ENCODE data around the gene NOS1AP. TPM values are rescaled to one million over a fixed set of nuclear protein-coding genes. Genes with fewer than 3 reads are reported as not detected.
"Not testable (repeated sequence)": the region's sequence is repeated elsewhere in the genome, so short reads cannot be mapped to it uniquely, and the experiment has no call there.

The NOS1AP gene
- total and polyA plus RNA-seq, 2 donors (not counting 3 experiments of a cell fraction or from before 2014, with no cell fraction given), result 1.3 to 5.4 TPM

DNA sequence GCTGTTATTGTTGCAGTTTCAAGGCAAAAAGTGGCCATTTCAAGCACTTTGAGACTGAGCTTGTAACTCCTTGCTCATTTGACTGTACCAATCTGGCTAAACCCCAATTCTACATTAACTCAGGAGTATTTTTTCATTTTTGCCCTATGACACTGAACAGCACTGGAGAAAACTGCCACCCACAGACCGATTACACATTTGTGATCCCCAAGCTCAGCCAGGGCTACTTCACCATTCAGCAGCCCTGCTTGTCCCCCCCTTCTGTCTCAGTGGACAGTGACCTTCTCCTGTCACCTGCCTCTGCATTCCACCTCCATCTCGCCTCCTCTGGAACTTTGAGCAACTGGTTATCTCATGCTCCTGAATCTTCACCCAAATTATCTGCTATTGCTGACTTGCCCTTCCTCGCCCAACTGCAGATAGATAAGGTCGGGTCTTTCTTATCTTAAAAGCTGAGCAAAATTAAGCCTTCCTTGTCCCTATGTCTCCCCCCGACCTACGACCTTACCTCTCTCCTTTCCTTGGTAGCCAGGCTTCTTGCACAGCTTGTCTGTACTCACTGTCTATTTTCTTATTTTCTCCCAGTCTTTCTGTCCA lies 281.9 kb downstream of the NOS1AP start:
- no peaks in the 10 kb centered on the region for H4K20me1 ChIP-seq (replicated peaks; ENCODE audit: control insufficient read depth, extremely low read depth, insufficient read depth, low read length)
- CTCF ChIA-PET, result interaction anchor here (0.9 kb wide), 2 partner anchors 13 to 21 kb away, joined by 3 read pairs; no protein-coding TSS in a partner anchor
- dilution Hi-C loops (cut with MboI; ENCODE audit: extremely low pct_ligation_motif_present, low sequenced_read_pairs), result no loop called here
- no peak overlapping the region for H3K9ac ChIP-seq (replicated peaks; ENCODE audit: extremely low read depth, insufficient read depth, low read length)
- intact Hi-C loops (cut with micrococcal nuclease), result loop anchor here (5.0 kb wide), 1 partner anchor 276 kb away; no protein-coding TSS in a partner anchor
- H2AFZ ChIP-seq (ENCODE audit: low read depth, low read length), result no peak overlapping the region
- no peak overlapping the region for H3K4me2 ChIP-seq (ENCODE audit: insufficient read depth, low read length)
- no peak overlapping the region for H3K27ac ChIP-seq (ENCODE audit: insufficient read depth, low read depth, low read length)
- peaks cover 28% of the 10 kb centered on the region for H3K4me1 ChIP-seq (ENCODE audit: control insufficient read depth, extremely low read depth, insufficient read depth, low read length)
- DNase-seq (ENCODE audit: low read depth, low spot score) (no peak), FAIRE-seq (no peak)
- no peaks in the 10 kb centered on the region for H3K27me3 ChIP-seq (ENCODE audit: control insufficient read depth in 2 of 2, insufficient read depth in 2 of 2, low read length in 2 of 2)
- BruUV-seq (replicated peaks), result no TSS peak
- no peaks in the 10 kb centered on the region for H3K9me3 ChIP-seq (replicated peaks; ENCODE audit: control insufficient read depth, insufficient read depth, low read length)
- TF ChIP-seq MAX (IDR thresholded peaks at IDR 0.05; ENCODE audit: insufficient read depth, insufficient read length), result no peak
- no peak for TF ChIP-seq JUN (IDR thresholded peaks at IDR 0.05; ENCODE audit: borderline replicate concordance, insufficient read depth, insufficient read length, low read depth)
- TF ChIP-seq POLR2A (IDR thresholded peaks at IDR 0.05; ENCODE audit: low read depth, low read length), result no peak
- no peak for TF ChIP-seq GATA2 (IDR thresholded peaks at IDR 0.05; ENCODE audit: insufficient read depth, insufficient read length, low read depth, low read length)
- no peak for TF ChIP-seq EZH2 (IDR thresholded peaks at IDR 0.05; ENCODE audit: borderline replicate concordance, low read depth, low read length, severe bottlenecking)
- H3K4me3 ChIP-seq (replicated peaks in 1 of 3; ENCODE audit: insufficient read depth in 1 of 3, low read depth in 1 of 3, low read length in 3 of 3), result no peak overlapping the region
- no peaks in the 10 kb centered on the region for H3K79me2 ChIP-seq (ENCODE audit: control insufficient read depth, insufficient read depth, low read length)
- no peaks in the 10 kb centered on the region for H3K9me1 ChIP-seq (replicated peaks; ENCODE audit: control insufficient read depth, extremely low read depth, insufficient read depth, low read length)
- POLR2A ChIA-PET, result no interaction called here
- H3K36me3 ChIP-seq (ENCODE audit: control insufficient read depth in 2 of 2, extremely low read depth in 1 of 2, insufficient read depth in 2 of 2, low read length in 2 of 2), result peaks cover 0 to 5% of the 10 kb centered on the region in 2 experiments

- H3K9me3 ChIP-seq (replicated peaks; ENCODE audit: control insufficient read depth, insufficient read depth, low read length); FAIRE-seq; POLR2A ChIA-PET; H3K9me1 ChIP-seq (replicated peaks; ENCODE audit: control insufficient read depth, extremely low read depth, insufficient read depth, low read length); H3K4me3 ChIP-seq (replicated peaks in 1 of 3; ENCODE audit: insufficient read depth in 1 of 3, low read depth in 1 of 3, low read length in 3 of 3); DNase-seq (ENCODE audit: low read depth, low spot score); H3K79me2 ChIP-seq (ENCODE audit: control insufficient read depth, insufficient read depth, low read length); dilution Hi-C loops (cut with MboI; ENCODE audit: extremely low pct_ligation_motif_present, low sequenced_read_pairs); H3K9ac ChIP-seq (replicated peaks; ENCODE audit: extremely low read depth, insufficient read depth, low read length); H3K27ac ChIP-seq (ENCODE audit: insufficient read depth, low read depth, low read length); H3K4me2 ChIP-seq (ENCODE audit: insufficient read depth, low read length); H3K27me3 ChIP-seq (ENCODE audit: control insufficient read depth in 2 of 2, insufficient read depth in 2 of 2, low read length in 2 of 2); H2AFZ ChIP-seq (ENCODE audit: low read depth, low read length); BruUV-seq (replicated peaks); H4K20me1 ChIP-seq (replicated peaks; ENCODE audit: control insufficient read depth, extremely low read depth, insufficient read depth, low read length); H3K36me3 ChIP-seq (ENCODE audit: control insufficient read depth in 2 of 2, extremely low read depth in 1 of 2, insufficient read depth in 2 of 2, low read length in 2 of 2): not testable (repeated sequence)
- intact Hi-C loops (cut with micrococcal nuclease), result loop anchor here (5.0 kb wide), 1 partner anchor 275 kb away; no protein-coding TSS in a partner anchor
- CTCF ChIA-PET, result interaction anchor here (0.9 kb wide), 2 partner anchors 13 to 21 kb away, joined by 3 read pairs; no protein-coding TSS in a partner anchor
- H3K4me1 ChIP-seq (ENCODE audit: control insufficient read depth, extremely low read depth, insufficient read depth, low read length), result peaks cover 28% of the 10 kb centered on the region
Measured at GRCh38 chr1:162351874-162352273, 282.4 kb downstream of the NOS1AP start.
